ENCODE data around the gene TSPAN18.

The TSPAN18 gene

DNA sequence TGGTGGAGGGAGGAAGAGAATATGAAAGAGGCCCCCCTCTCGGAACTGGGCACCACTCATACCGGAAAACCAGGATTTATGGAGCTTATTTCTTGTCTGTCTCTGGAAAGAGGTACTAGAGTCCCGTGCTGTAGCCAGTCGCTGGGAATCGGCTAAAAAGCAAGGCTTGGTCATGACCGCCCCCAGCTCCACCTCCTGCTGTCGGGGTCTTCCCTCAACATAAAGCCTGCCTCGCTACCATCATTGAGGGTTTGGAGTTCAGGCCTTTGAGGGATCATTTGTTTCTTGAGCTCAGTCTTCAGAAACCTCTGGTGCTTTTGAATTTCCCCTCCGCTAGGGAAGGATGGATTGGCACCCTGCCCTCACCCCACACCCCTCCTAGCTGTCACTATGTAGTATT is 97.1 kb downstream of the TSPAN18 start:
- no peak overlapping the region for H3K4me3 ChIP-seq (ENCODE audit: low read depth, low read length)
- TF ChIP-seq CTCF (IDR thresholded peaks at IDR 0.05; ENCODE audit: insufficient read depth, low read depth, low read length, missing control alignments): no peak
- DNase-seq (ENCODE audit: low read depth): no peak

DNA sequence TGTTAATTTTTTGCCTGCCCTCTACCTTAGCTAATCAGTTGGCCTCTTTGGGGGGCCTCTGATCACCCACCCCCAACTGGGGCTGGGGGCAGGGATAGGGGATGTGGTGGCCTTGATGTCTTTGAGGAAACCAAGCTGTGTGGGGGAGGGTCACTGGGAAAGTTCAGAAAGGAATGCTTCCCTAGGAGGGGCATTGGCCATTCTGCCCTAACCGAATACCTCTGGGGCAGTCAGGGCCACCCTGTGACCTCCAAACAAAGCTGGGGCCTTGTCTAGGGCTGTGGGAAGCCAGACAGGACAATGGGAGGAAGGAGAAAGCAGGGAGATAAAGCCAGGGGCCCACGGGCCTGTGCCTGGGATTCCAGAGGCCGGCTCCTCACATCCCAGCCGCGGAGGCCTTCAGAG is 97.5 kb downstream of the TSPAN18 start:
- no peak for DNase-seq (ENCODE audit: low read depth)
- no peak for TF ChIP-seq CTCF (IDR thresholded peaks at IDR 0.05; ENCODE audit: insufficient read depth, low read depth, low read length, missing control alignments)
- H3K4me3 ChIP-seq (ENCODE audit: low read depth, low read length): no peak overlapping the region

DNA sequence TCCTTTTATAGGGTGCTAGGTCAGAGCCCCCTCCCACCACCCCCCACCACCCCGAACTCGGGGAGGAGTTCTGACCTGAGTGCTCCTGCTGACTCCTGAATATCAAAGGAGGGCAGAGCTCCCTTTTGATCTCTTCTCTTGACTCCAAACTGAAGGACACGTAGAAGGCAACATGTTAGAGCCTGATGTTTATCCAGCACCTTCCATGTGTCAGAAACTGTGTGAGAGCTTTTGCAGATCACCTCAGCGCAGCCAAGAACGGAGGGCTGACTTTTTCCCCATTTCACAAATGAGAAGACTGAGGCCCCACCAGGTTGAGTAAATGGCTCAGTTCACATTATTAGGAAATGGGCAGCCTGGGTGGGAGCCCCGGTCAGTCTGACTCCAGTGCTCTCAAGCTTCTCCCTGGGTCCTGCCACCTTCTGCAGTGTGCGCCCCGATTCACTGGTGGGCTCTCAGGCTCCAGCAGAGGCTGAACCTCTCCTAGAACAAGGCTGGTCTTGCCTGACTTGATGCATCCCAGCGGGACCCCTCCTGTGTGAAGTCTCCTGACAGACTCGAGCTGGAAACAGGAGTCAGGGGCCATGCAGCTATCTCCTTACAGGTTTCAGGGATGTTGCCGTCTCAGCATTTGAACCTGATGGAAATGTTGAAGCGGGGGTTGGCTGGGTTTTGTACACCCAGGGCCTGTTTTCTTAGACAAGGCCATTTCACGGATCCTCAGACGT is 98.5 kb downstream of the TSPAN18 start:
- no peak overlapping the region for H3K4me3 ChIP-seq (ENCODE audit: low read depth, low read length)
- no peak for TF ChIP-seq CTCF (IDR thresholded peaks at IDR 0.05; ENCODE audit: insufficient read depth, low read depth, low read length, missing control alignments)
- no peak for DNase-seq (ENCODE audit: low read depth)

- no peak for TF ChIP-seq CTCF (IDR thresholded peaks at IDR 0.05; ENCODE audit: insufficient read depth, low read depth, low read length, missing control alignments)
- DNase-seq (ENCODE audit: low read depth): no peak
- no peak overlapping the region for H3K4me3 ChIP-seq (ENCODE audit: low read depth, low read length)
Measured at GRCh38 chr11:44826922-44827643, 100.3 kb downstream of the TSPAN18 start.

- DNase-seq (ENCODE audit: low read depth): no peak
- no peak for TF ChIP-seq CTCF (IDR thresholded peaks at IDR 0.05; ENCODE audit: insufficient read depth, low read depth, low read length, missing control alignments)
- H3K4me3 ChIP-seq (ENCODE audit: low read depth, low read length): no peak overlapping the region
Measured at GRCh38 chr11:44828296-44828695, 101.5 kb downstream of the TSPAN18 start.

GRCh38 chr11:44829838-44830237 is 103.1 kb downstream of the TSPAN18 start:
- DNase-seq (ENCODE audit: low read depth): no peak
- TF ChIP-seq CTCF (IDR thresholded peaks at IDR 0.05; ENCODE audit: insufficient read depth, low read depth, low read length, missing control alignments): no peak
- H3K4me3 ChIP-seq (ENCODE audit: low read depth, low read length): no peak overlapping the region

All from GM12865 (cell line).